IMR-90 (cell line): ENCODE measurements around the gene ACER1.
A peak's percentile ranks its signal among the peaks of the same experiment; 100 is the strongest.

Source experiments
- CEBPB ChIP-seq: IDR thresholded peaks from 2 replicates; pipeline ENCODE4 v1.6.1; 2012; ENCODE audit warnings: low read depth, low read length, improper control_type of control experiment
- NFE2L2 ChIP-seq: fragments of 150-350 bp; IDR thresholded peaks from 2 replicates; pipeline ENCODE4 v1.6.1; 2016; ENCODE audit warnings: low read depth, mild to moderate bottlenecking, low read length
- POLR2A ChIP-seq: IDR thresholded peaks from 2 replicates; pipeline ENCODE4 v1.6.1; 2012; ENCODE audit warnings: mild to moderate bottlenecking, low read depth, low read length
- SMC3 ChIP-seq: fragments of 150-350 bp; IDR thresholded peaks from 2 replicates; pipeline ENCODE4 v1.6.1; 2016; ENCODE audit warnings: low read depth, mild to moderate bottlenecking, antibody characterized with exemption, low read length, moderate library complexity
- TF ChIP-seq, protein P1 (sequence below): conservative IDR thresholded peaks from 2 replicates; pipeline ENCODE4 v1.5.1; 2012; ENCODE audit warnings: mild to moderate bottlenecking, low read depth, low read length, improper control_type of control experiment
- TF ChIP-seq, protein P2 (sequence below): fragments of 150-350 bp; IDR thresholded peaks from 2 replicates; pipeline ENCODE4 v1.6.1; 2016; ENCODE audit warnings: low read depth, mild to moderate bottlenecking, low read length, moderate library complexity, borderline replicate concordance
- TF ChIP-seq, protein P3 (sequence below): fragments of 150-350 bp; IDR thresholded peaks from 2 replicates; pipeline ENCODE4 v1.6.1; 2017; ENCODE audit warnings: mild to moderate bottlenecking, antibody characterized with exemption, low read length, low read depth

DNA sequence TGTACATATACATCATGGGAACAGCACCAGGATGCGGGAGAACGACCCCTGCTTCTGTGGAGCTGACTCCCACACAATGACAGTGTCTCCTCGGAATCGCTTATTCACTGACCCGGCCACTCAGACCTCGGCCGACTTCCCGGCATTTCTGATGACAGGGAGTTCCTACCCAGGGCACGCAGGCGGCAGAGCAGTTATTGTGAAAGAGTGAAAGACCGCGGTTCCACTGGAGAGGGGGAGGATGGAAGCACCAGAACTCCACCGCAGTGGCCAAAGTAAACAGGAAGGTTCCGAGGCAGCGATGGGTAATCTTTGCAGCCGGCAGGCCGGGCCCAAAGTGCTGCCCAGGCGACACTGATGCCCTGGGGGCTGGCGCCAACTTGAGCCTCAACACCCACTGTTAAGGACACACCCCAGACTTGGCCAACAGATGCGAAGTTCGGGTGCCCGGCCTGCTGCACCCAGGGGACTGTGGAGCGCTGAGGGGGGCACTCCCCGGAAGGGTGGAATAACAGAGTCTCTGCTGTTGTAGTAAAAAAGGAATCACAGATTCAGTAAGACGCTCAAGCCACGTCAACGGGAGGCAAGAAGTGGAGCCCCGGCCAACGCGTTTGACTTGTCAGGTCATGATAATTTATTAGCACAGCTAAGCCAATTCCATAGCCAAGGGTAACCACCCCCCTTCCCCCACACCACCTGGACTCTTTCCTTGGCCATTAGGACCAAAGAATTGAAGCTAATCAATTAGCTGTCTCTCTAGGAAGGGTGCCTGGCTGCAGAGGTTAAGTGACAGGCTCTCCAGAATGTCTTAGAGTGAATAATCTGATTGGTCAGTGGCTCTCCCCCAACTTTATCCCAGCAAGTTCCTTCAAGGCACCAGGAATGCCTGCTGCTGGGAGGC is 59.5 kb downstream of the ACER1 start:
- TF ChIP-seq, protein P1, sequence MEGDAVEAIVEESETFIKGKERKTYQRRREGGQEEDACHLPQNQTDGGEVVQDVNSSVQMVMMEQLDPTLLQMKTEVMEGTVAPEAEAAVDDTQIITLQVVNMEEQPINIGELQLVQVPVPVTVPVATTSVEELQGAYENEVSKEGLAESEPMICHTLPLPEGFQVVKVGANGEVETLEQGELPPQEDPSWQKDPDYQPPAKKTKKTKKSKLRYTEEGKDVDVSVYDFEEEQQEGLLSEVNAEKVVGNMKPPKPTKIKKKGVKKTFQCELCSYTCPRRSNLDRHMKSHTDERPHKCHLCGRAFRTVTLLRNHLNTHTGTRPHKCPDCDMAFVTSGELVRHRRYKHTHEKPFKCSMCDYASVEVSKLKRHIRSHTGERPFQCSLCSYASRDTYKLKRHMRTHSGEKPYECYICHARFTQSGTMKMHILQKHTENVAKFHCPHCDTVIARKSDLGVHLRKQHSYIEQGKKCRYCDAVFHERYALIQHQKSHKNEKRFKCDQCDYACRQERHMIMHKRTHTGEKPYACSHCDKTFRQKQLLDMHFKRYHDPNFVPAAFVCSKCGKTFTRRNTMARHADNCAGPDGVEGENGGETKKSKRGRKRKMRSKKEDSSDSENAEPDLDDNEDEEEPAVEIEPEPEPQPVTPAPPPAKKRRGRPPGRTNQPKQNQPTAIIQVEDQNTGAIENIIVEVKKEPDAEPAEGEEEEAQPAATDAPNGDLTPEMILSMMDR = no peak
- TF ChIP-seq, protein P2, sequence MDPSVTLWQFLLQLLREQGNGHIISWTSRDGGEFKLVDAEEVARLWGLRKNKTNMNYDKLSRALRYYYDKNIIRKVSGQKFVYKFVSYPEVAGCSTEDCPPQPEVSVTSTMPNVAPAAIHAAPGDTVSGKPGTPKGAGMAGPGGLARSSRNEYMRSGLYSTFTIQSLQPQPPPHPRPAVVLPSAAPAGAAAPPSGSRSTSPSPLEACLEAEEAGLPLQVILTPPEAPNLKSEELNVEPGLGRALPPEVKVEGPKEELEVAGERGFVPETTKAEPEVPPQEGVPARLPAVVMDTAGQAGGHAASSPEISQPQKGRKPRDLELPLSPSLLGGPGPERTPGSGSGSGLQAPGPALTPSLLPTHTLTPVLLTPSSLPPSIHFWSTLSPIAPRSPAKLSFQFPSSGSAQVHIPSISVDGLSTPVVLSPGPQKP = no peak
- TF ChIP-seq NFE2L2 (peak; percentile 64; the same call in 1 of the 2 replicates), SMC3 (peak; percentile 19; the same call in 1 of the 2 replicates), POLR2A (peak; percentile 50; the same call in 1 of the 2 replicates), CEBPB (peak; percentile 99)
- TF ChIP-seq, protein P3, sequence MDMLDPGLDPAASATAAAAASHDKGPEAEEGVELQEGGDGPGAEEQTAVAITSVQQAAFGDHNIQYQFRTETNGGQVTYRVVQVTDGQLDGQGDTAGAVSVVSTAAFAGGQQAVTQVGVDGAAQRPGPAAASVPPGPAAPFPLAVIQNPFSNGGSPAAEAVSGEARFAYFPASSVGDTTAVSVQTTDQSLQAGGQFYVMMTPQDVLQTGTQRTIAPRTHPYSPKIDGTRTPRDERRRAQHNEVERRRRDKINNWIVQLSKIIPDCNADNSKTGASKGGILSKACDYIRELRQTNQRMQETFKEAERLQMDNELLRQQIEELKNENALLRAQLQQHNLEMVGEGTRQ = no peak
